ENCODE data around the gene PTBP2. TPM values are rescaled to one million over a fixed set of nuclear protein-coding genes. Genes with fewer than 3 reads are reported as not detected.

PTBP2 gene, protein sequence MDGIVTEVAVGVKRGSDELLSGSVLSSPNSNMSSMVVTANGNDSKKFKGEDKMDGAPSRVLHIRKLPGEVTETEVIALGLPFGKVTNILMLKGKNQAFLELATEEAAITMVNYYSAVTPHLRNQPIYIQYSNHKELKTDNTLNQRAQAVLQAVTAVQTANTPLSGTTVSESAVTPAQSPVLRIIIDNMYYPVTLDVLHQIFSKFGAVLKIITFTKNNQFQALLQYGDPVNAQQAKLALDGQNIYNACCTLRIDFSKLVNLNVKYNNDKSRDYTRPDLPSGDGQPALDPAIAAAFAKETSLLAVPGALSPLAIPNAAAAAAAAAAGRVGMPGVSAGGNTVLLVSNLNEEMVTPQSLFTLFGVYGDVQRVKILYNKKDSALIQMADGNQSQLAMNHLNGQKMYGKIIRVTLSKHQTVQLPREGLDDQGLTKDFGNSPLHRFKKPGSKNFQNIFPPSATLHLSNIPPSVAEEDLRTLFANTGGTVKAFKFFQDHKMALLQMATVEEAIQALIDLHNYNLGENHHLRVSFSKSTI
- total RNA-seq, result 17.7 and 19.7 TPM in 2 replicates

DNA sequence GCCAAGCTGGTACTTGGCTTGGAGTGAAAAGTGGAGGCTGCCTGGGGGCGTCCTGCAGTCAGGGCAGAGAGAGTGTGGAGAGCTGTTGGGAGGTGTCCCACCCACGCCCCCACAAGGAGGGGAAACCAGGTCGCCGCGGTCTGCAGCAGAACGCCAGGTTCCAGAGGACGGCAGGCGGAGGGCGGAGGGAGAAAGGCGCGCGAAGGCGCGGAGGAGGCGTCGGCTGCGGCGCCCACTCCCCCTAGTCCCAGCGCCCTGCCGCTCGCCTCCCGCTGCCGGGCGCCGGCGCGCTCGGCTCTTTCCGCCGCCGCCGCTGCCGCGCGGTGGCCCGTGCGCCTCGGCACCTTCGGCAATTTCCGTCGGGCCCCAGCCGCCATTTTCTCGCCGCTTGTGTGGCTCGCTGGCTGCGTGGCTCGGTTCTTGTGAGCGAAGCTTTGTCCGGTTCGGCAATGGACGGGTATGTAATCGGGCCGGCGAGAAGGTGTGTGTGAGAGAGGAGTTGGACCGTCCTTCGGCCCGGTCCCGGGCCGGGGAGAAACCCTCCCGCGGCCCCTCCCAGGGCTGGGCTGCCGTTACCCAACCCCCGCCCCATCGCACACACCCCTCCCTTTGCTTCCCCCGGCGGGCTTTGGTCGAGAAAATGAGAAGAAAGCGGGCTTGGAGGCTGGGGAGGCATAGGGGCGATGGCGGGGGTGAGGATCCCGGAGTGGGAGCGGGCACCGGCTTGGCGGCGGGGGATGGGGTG, at the start of gene PTBP2:
Gene PTBP2 (plus strand): TSS at position 369 of the 745 bp plus-strand sequence. CDS start 81 bp downstream, at position 450.
- H3K36me3 Mint-ChIP-seq (ENCODE audit: low read depth), result peaks cover 8% of the 10 kb centered on the region
- intact Hi-C loops (cut with micrococcal nuclease), result loop anchor here (1.0 to 10.0 kb wide), 8 partner anchors 11 to 1757 kb away; partner anchors contain the start of genes ALG14, DPYD and RWDD3
- peak within 1 kb of the TSS; percentile 94 for H3K27ac Mint-ChIP-seq
- peak within 1 kb of the TSS; percentile 95 for H3K4me3 Mint-ChIP-seq
- H3K9me3 Mint-ChIP-seq, result no peaks in the 10 kb centered on the region
- peaks cover 22% of the 10 kb centered on the region for H3K4me1 Mint-ChIP-seq (ENCODE audit: low read depth)
- peaks cover 15% of the 10 kb centered on the region for H3K27me3 Mint-ChIP-seq (ENCODE audit: insufficient read depth)
- DNase-seq (ENCODE audit: low spot score), result peak; percentile 79

DNA sequence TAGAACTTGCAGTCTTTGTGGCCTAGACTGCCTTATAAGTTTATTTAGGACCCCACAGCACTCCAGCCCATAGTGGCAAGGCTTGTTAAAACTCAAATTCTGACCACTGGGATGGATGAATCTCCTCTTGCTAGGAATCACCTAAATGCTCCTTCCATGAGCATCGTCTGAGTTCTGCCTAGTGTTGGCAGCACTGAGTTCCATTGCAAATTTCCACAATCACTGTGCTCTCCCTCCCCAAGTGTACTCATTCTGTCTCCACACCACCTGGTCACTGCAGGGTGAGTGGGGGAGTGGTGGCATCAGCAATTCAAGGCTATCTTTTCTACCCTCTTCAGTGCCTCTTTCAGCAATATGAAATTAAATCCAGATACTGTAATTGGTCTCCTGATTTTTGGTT, 46.7 kb upstream of the PTBP2 start:
- Mint-ChIP-seq H3K9me3 (peaks cover 1% of the 10 kb centered on the region), H3K27me3 (ENCODE audit: insufficient read depth) (no peaks in the 10 kb centered on the region), H3K27ac (no peak overlapping the region), H3K36me3 (ENCODE audit: low read depth) (no peaks in the 10 kb centered on the region), H3K4me1 (ENCODE audit: low read depth) (no peaks in the 10 kb centered on the region), H3K4me3 (no peak overlapping the region)
- intact Hi-C loops (cut with micrococcal nuclease), result no loop called here
- no peak for DNase-seq (ENCODE audit: low spot score)

DNA sequence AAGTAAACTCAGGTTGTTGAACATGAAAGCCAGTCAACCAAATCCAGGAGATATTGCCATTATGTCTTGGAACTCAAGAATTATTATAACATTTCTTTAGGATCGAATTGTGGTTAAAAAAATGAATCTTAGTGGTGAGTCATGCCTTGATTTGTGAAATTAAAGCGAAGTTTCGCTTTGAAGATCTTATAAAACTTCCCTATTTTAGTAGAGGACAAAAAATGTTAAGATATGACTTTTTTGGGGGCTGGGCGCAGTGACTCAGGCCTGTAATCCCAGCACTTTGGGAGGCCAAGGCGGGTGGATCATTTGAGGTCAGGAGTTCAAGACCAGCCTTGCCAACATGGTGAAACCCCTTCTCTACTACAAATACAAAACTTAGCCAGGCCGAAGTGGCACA, 39.5 kb upstream of the PTBP2 start:
- no peak for DNase-seq (ENCODE audit: low spot score)
- Mint-ChIP-seq H3K27ac (no peak overlapping the region), H3K27me3 (ENCODE audit: insufficient read depth) (no peaks in the 10 kb centered on the region), H3K36me3 (ENCODE audit: low read depth) (no peaks in the 10 kb centered on the region), H3K4me1 (ENCODE audit: low read depth) (no peaks in the 10 kb centered on the region), H3K9me3 (no peaks in the 10 kb centered on the region), H3K4me3 (no peak overlapping the region)
- intact Hi-C loops (cut with micrococcal nuclease), result no loop called here

DNA sequence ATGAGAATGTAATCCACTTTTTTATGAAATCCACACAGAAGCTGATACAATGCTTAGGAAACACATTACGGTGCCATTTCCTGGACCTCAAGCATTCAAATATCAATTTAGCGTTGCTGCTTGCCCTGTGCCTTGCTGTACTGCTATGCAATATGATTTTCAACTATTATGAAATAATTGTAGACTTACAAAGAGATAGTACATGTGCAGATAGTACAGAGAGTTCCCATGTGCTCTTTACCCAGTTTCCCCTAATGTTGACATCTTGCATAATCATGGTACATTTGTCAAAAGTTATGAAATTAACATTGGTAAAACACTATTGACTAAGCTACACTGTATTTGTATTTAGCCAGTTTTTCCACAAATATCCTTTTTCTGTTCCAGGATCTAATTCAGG, 37.7 kb upstream of the PTBP2 start:
- intact Hi-C loops (cut with micrococcal nuclease), result no loop called here
- Mint-ChIP-seq H3K27me3 (ENCODE audit: insufficient read depth) (no peaks in the 10 kb centered on the region), H3K4me3 (no peak overlapping the region), H3K4me1 (ENCODE audit: low read depth) (no peaks in the 10 kb centered on the region), H3K9me3 (no peaks in the 10 kb centered on the region), H3K27ac (no peak overlapping the region), H3K36me3 (ENCODE audit: low read depth) (no peaks in the 10 kb centered on the region)
- DNase-seq (ENCODE audit: low spot score), result no peak

DNA sequence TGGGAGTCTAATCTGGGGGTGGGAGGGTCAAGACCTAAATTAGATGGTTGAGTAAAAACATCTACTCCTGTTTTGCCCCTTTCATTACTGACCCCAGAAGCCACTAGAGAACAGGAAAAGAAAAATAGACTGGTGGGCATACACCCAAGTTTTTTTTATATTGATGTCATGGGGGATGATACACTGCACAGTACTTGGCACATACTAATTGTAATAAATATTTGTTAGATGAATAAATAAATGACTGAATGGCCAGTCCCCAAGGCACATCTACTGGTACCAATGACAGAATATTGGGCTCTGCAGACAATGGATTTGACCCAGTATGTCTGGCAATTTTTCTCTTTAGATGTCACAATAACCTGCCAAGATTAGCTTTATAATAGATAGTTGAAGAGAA, 36.8 kb upstream of the PTBP2 start:
- no peaks in the 10 kb centered on the region for H3K9me3 Mint-ChIP-seq

DNA sequence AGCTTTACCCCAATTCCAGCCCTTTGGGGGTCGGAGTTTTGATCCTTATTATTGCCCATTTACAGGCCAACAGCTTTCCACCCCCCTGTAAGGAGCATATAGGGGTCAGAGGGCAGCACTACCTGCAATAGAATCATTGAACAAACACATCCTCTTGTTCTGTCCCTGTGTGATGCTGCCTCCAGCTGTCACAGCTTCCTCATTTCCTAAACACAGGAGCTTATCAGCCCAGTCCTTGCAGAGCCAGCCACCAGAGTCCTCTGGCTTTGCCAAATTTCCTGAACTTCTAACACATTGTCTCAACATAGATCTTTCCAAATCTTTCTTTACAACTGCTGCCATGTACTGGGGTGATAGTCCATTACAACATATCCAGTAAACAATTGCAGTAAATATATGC, 32.8 kb upstream of the PTBP2 start:
- Mint-ChIP-seq H3K4me3 (no peak overlapping the region), H3K36me3 (ENCODE audit: low read depth) (no peaks in the 10 kb centered on the region), H3K9me3 (no peaks in the 10 kb centered on the region), H3K27ac (no peak overlapping the region), H3K27me3 (ENCODE audit: insufficient read depth) (no peaks in the 10 kb centered on the region), H3K4me1 (ENCODE audit: low read depth) (no peaks in the 10 kb centered on the region)
- intact Hi-C loops (cut with micrococcal nuclease), result no loop called here
- no peak for DNase-seq (ENCODE audit: low spot score)

More for the DNA sequence above, 36.8 kb upstream of the PTBP2 start:
- Mint-ChIP-seq H3K4me1 (ENCODE audit: low read depth) (no peaks in the 10 kb centered on the region), H3K36me3 (ENCODE audit: low read depth) (no peaks in the 10 kb centered on the region), H3K27me3 (ENCODE audit: insufficient read depth) (no peaks in the 10 kb centered on the region), H3K27ac (no peak overlapping the region), H3K4me3 (no peak overlapping the region)
- intact Hi-C loops (cut with micrococcal nuclease), result no loop called here
- no peak for DNase-seq (ENCODE audit: low spot score)

DNA sequence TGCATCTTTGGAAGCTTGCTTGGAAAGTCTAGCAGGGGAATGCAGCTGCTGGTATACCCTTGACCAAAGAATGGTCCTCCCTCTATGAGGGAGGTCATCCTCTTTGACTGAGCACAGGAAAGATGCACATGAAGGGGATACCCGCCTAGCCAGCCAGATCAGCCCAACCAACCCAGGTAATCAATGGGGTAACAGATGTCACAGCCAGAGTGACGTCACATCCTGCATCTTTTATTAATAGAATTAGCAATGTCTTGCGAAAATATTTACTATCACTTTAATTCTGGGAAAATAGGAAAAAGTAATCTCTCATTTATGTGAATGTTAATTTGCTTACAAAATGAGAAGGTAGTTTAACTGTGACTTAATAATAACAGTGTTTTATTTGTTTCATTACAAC, 25.6 kb upstream of the PTBP2 start:
- DNase-seq (ENCODE audit: low spot score), result no peak
- Mint-ChIP-seq H3K4me3 (no peak overlapping the region), H3K4me1 (ENCODE audit: low read depth) (no peaks in the 10 kb centered on the region), H3K36me3 (ENCODE audit: low read depth) (no peaks in the 10 kb centered on the region), H3K27ac (no peak overlapping the region), H3K27me3 (ENCODE audit: insufficient read depth) (peaks cover 2% of the 10 kb centered on the region), H3K9me3 (no peaks in the 10 kb centered on the region)
- intact Hi-C loops (cut with micrococcal nuclease), result no loop called here

DNA sequence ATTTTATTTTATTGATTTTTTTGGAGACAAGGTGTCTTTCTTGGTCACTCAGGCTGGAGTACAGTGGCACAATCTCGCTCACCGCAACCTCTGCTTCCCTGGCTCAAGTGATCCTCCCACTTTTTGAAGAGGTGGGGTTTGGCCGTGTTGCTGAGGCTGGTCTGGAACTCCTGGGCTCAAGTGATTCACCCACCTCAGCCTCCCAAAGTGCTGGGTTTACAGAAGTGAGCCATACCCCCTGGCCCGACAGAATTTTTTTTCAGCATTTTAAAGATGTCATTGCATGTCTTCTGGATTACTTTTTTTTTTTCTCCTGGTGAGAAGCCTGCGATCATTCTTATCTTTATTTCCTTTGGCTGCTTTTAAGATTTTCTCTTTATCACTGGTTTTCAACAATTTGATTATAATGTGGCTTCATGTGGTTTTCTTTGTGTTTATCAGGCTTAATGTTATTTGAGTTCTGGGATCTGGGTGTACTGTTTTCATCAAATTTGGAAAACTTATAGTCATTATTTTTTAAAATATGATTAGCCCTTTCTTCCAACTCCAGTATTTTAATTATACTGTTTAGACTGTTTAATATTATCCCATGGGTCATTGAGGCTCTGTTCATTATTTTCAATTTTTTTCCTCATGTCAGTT, 23.1 kb upstream of the PTBP2 start:
- H3K27ac Mint-ChIP-seq, result no peak overlapping the region
- H3K27me3 Mint-ChIP-seq (ENCODE audit: insufficient read depth), result peaks cover 3% of the 10 kb centered on the region
- H3K9me3 Mint-ChIP-seq, result no peaks in the 10 kb centered on the region
- no peak overlapping the region for H3K4me3 Mint-ChIP-seq
- H3K4me1 Mint-ChIP-seq (ENCODE audit: low read depth), result no peaks in the 10 kb centered on the region
- intact Hi-C loops (cut with micrococcal nuclease), result no loop called here
- DNase-seq (ENCODE audit: low spot score), result no peak
- H3K36me3 Mint-ChIP-seq (ENCODE audit: low read depth), result no peaks in the 10 kb centered on the region

DNA sequence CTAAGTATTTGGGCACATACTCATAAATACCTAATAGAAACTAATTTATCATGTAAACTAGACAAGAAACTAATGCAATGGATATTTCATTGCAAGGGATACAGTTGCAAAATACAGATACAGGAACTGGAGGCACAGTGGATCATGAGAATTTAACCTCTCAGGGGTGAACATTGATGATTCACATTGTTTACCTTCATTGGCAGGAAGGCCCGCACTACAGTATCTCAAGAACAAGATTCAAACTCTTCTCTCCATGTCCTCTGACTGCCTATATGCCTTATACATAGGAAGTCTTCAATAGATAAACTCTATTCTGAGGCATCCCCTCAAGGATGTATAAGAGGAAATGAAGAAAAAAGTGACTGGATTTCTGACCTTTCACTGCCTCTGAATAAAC, 18.4 kb upstream of the PTBP2 start:
- Mint-ChIP-seq H3K36me3 (ENCODE audit: low read depth) (no peaks in the 10 kb centered on the region), H3K4me3 (no peak overlapping the region), H3K27ac (no peak overlapping the region), H3K27me3 (ENCODE audit: insufficient read depth) (peaks cover 7% of the 10 kb centered on the region), H3K9me3 (no peaks in the 10 kb centered on the region), H3K4me1 (ENCODE audit: low read depth) (no peaks in the 10 kb centered on the region)
- no peak for DNase-seq (ENCODE audit: low spot score)
- intact Hi-C loops (cut with micrococcal nuclease), result no loop called here

DNA sequence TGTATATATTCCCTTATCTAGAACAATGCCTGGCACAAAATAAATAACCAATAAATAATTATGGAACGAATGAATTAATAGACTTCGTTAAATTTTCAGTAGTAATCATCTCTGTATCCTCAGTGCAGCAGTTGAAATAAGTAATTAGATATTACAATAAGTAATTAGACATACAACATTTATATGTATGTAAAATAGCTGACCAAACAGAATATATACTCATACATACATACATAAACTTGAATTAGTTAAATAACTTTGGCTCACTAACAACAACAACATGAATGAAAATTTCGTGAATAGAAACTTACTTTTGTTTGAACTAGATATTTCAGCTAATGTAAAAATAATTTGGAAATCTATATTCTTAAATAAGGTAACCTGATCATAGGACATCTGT, 14.6 kb upstream of the PTBP2 start:
- H3K27ac Mint-ChIP-seq, result no peak overlapping the region
- no peak for DNase-seq (ENCODE audit: low spot score)
- H3K4me3 Mint-ChIP-seq, result no peak overlapping the region
- no peaks in the 10 kb centered on the region for H3K4me1 Mint-ChIP-seq (ENCODE audit: low read depth)
- H3K9me3 Mint-ChIP-seq, result no peaks in the 10 kb centered on the region
- H3K36me3 Mint-ChIP-seq (ENCODE audit: low read depth), result no peaks in the 10 kb centered on the region
- intact Hi-C loops (cut with micrococcal nuclease), result no loop called here
- H3K27me3 Mint-ChIP-seq (ENCODE audit: insufficient read depth), result peaks cover 9% of the 10 kb centered on the region

DNA sequence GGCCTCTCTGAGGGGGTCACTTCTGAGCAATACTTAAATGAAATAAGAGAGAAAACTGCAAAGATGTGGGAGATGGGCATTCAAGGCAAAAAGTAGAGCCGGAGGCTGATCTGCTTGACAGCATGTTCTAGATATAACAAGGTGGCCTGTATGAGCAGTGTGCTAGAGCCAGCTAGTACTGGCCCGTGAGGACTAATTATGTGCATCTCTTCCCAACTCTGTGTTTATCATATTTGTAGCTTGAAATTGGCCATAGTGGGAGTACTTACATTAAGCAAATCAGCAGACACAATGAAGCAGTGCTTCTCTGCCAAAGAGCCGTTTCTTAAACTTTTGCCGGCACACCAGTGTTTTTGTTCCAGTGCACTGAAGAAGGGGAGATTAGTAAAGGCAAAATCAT, 13.1 kb upstream of the PTBP2 start:
- intact Hi-C loops (cut with micrococcal nuclease), result no loop called here
- Mint-ChIP-seq H3K27ac (no peak overlapping the region), H3K4me3 (no peak overlapping the region), H3K9me3 (no peaks in the 10 kb centered on the region), H3K27me3 (ENCODE audit: insufficient read depth) (peaks cover 11% of the 10 kb centered on the region), H3K36me3 (ENCODE audit: low read depth) (no peaks in the 10 kb centered on the region), H3K4me1 (ENCODE audit: low read depth) (no peaks in the 10 kb centered on the region)
- DNase-seq (ENCODE audit: low spot score), result no peak

DNA sequence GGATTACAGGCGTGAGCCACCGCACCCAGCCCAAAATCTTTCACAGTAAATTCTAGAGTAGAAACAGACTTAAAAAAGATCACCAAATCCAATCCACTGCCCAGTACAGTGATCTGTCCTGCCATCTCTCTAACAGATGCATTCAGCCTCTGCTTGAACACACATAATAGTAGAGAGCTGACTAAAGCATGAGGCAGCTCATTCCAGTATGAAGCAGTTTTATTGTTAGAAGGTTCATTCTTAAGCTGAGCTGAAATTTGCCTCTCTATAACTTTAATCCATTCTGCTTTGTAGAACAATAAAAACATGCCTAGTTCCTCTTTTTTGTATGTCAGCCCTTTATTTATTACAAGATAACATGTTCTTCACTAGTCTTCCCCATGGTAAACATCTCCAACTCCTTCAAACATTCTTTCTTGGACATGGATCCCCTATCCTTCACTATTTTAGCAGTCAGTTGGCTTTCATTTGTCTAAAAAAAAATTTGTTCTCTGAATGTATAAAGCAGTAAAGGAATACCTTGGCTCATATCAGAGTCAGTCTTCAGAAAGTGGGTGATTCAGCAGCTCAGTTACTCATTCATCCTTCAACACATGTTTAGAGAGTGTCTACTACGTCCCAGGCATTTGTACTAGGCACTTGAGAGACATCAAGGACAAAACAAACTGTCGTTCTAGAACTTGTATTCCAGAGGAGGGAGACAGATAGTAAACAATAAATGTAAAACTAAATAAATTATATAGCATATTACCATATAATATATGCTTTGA, 10.7 kb upstream of the PTBP2 start:
- Mint-ChIP-seq H3K4me1 (ENCODE audit: low read depth) (no peaks in the 10 kb centered on the region), H3K36me3 (ENCODE audit: low read depth) (no peaks in the 10 kb centered on the region), H3K27ac (no peak overlapping the region), H3K9me3 (no peaks in the 10 kb centered on the region), H3K27me3 (ENCODE audit: insufficient read depth) (peaks cover 21% of the 10 kb centered on the region), H3K4me3 (no peak overlapping the region)
- no peak for DNase-seq (ENCODE audit: low spot score)
- intact Hi-C loops (cut with micrococcal nuclease), result no loop called here
